ENCODE results near the gene MEGF11. TPM values are rescaled to one million over a fixed set of nuclear protein-coding genes. Genes with fewer than 3 reads are reported as not detected.

MEGF11 gene
- total RNA-seq, 1 experiment from 2014 or later = 2.3 TPM

DNA sequence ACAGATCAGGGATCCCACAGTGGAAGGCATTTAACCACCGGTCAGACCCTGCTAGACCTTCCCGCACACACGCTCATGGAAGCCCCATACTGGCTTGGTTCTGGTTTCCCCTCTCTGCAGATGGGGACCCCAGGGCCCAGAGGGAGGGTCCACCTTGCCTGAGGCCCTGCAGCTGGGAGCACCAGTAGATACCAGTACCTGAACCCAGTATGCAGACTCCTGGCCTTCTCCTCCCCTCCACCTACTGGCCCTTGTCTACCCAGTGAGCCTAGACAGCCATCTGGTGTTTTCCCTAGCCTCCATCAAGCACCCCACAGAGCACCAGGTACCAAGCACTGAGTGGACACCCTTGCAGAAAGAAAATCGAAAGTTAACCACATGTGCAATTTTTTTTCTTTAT lies 65.1 kb downstream of the MEGF11 start:
- Histone ChIP-seq H2AFZ (ENCODE audit: low read depth, low read length, poor library complexity, severe bottlenecking) (no peak overlapping the region), H3K4me2 (ENCODE audit: low read length) (no peak overlapping the region), H3K4me3 (replicated peaks in 1 of 2; ENCODE audit: low read depth in 1 of 2, low read length in 2 of 2) (no peak overlapping the region), H3K9ac (ENCODE audit: low read length) (no peak overlapping the region), H3K79me2 (ENCODE audit: insufficient read depth, low read length) (no peaks in the 10 kb centered on the region), H3K27ac (ENCODE audit: low read depth, low read length) (no peak overlapping the region), H3K9me3 (ENCODE audit: control insufficient read depth in 1 of 2, insufficient read depth in 1 of 2, low read depth in 1 of 2, low read length in 2 of 2) (no peaks in the 10 kb centered on the region), H3K36me3 (ENCODE audit: control insufficient read depth in 1 of 2, insufficient read depth in 2 of 2, low read length in 2 of 2) (no peaks in the 10 kb centered on the region), H3K27me3 (ENCODE audit: insufficient read depth, low read length) (peaks cover 14% of the 10 kb centered on the region), H3K4me1 (ENCODE audit: control insufficient read depth in 1 of 2, insufficient read depth in 2 of 2, low read length in 2 of 2) (no peaks in the 10 kb centered on the region), H4K20me1 (ENCODE audit: insufficient read depth) (no peaks in the 10 kb centered on the region), H3K9me2 (ENCODE audit: insufficient read depth) (no peaks in the 10 kb centered on the region)
- TF ChIP-seq, protein P1, sequence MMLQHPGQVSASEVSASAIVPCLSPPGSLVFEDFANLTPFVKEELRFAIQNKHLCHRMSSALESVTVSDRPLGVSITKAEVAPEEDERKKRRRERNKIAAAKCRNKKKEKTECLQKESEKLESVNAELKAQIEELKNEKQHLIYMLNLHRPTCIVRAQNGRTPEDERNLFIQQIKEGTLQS (IDR thresholded peaks at IDR 0.05) = no peak
- peak; percentile 34; the same call in 1 of the 2 replicates for TF ChIP-seq RAD21 (IDR thresholded peaks at IDR 0.05; ENCODE audit: low read depth)
- BruUV-seq (replicated peaks) = no TSS peak
- no peak for ATAC-seq
- CTCF ChIA-PET = no interaction called here
- RAD21 ChIA-PET (ENCODE audit: low non-redundant PET in 1 of 2, low total read pairs in 2 of 2, uncharacterized antibody in 2 of 2, unreplicated experiment in 2 of 2) = no interaction called here
- DNase-seq (ENCODE audit: low read depth, low spot score) = no peak
- intact Hi-C loops (cut with micrococcal nuclease) = no loop called here
- POLR2A ChIA-PET = no interaction called here

DNA sequence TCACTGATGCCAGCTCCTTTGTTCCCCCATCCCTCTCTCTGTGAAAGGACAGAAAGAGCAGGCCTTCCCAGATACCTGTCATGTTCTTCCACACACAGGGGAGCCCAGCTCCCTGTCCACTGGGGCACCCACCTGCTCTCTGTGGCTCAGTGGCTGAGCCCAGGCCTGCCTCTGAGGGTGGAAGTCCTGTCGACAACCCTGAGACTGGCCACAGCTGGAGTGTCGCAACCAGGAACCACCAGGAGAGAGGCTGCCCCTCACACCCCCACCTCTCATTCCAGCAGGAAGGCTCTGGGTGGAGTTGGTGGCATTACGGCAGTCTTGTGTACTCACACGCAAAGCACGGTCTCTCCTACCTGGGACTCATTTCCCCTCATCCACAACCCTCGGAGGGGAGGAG lies 66.3 kb downstream of the MEGF11 start:
- no peak for TF ChIP-seq SIN3A (IDR thresholded peaks at IDR 0.05; ENCODE audit: low read depth)
- TF ChIP-seq POLR2AphosphoS5 (IDR thresholded peaks at IDR 0.05; ENCODE audit: low read depth, low read length) = no peak
- TF ChIP-seq CEBPB (IDR thresholded peaks at IDR 0.05; ENCODE audit: low read depth) = no peak
- no peak for TF ChIP-seq FOSL1 (IDR thresholded peaks at IDR 0.05; ENCODE audit: low read depth)
- no peak for TF ChIP-seq EZH2 (IDR thresholded peaks at IDR 0.05)
- TF ChIP-seq ELF1 (IDR thresholded peaks at IDR 0.05; ENCODE audit: borderline replicate concordance, low read depth) = no peak
- no peak for TF ChIP-seq JUND (IDR thresholded peaks at IDR 0.05)
- no peak for TF ChIP-seq RAD21 (IDR thresholded peaks at IDR 0.05; ENCODE audit: low read depth)
- no peak for TF ChIP-seq YY1 (IDR thresholded peaks at IDR 0.05; ENCODE audit: extremely low read depth, insufficient replicate concordance, low read depth, low read length)
- no peak for TF ChIP-seq TCF7L2 (IDR thresholded peaks at IDR 0.05; ENCODE audit: borderline replicate concordance, extremely low read depth, insufficient read depth, insufficient read length)
- TF ChIP-seq ZNF274 (IDR thresholded peaks at IDR 0.05; ENCODE audit: low read depth, low read length) = no peak
- TF ChIP-seq, protein P2, sequence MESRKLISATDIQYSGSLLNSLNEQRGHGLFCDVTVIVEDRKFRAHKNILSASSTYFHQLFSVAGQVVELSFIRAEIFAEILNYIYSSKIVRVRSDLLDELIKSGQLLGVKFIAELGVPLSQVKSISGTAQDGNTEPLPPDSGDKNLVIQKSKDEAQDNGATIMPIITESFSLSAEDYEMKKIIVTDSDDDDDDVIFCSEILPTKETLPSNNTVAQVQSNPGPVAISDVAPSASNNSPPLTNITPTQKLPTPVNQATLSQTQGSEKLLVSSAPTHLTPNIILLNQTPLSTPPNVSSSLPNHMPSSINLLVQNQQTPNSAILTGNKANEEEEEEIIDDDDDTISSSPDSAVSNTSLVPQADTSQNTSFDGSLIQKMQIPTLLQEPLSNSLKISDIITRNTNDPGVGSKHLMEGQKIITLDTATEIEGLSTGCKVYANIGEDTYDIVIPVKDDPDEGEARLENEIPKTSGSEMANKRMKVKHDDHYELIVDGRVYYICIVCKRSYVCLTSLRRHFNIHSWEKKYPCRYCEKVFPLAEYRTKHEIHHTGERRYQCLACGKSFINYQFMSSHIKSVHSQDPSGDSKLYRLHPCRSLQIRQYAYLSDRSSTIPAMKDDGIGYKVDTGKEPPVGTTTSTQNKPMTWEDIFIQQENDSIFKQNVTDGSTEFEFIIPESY (IDR thresholded peaks at IDR 0.05; ENCODE audit: extremely low read depth, insufficient replicate concordance, low read length) = no peak
- TF ChIP-seq, protein P3, sequence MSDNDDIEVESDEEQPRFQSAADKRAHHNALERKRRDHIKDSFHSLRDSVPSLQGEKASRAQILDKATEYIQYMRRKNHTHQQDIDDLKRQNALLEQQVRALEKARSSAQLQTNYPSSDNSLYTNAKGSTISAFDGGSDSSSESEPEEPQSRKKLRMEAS (IDR thresholded peaks at IDR 0.05) = no peak
- TF ChIP-seq, protein P4, sequence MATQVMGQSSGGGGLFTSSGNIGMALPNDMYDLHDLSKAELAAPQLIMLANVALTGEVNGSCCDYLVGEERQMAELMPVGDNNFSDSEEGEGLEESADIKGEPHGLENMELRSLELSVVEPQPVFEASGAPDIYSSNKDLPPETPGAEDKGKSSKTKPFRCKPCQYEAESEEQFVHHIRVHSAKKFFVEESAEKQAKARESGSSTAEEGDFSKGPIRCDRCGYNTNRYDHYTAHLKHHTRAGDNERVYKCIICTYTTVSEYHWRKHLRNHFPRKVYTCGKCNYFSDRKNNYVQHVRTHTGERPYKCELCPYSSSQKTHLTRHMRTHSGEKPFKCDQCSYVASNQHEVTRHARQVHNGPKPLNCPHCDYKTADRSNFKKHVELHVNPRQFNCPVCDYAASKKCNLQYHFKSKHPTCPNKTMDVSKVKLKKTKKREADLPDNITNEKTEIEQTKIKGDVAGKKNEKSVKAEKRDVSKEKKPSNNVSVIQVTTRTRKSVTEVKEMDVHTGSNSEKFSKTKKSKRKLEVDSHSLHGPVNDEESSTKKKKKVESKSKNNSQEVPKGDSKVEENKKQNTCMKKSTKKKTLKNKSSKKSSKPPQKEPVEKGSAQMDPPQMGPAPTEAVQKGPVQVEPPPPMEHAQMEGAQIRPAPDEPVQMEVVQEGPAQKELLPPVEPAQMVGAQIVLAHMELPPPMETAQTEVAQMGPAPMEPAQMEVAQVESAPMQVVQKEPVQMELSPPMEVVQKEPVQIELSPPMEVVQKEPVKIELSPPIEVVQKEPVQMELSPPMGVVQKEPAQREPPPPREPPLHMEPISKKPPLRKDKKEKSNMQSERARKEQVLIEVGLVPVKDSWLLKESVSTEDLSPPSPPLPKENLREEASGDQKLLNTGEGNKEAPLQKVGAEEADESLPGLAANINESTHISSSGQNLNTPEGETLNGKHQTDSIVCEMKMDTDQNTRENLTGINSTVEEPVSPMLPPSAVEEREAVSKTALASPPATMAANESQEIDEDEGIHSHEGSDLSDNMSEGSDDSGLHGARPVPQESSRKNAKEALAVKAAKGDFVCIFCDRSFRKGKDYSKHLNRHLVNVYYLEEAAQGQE (IDR thresholded peaks at IDR 0.05; ENCODE audit: low read depth) = no peak
- Histone ChIP-seq H3K4me3 (replicated peaks in 1 of 2; ENCODE audit: low read depth in 1 of 2, low read length in 2 of 2) (no peak overlapping the region), H2AFZ (ENCODE audit: low read depth, low read length, poor library complexity, severe bottlenecking) (no peak overlapping the region), H3K4me2 (ENCODE audit: low read length) (no peak overlapping the region), H3K9me3 (ENCODE audit: control insufficient read depth in 1 of 2, insufficient read depth in 1 of 2, low read depth in 1 of 2, low read length in 2 of 2) (no peaks in the 10 kb centered on the region), H4K20me1 (ENCODE audit: insufficient read depth) (no peaks in the 10 kb centered on the region), H3K79me2 (ENCODE audit: insufficient read depth, low read length) (no peaks in the 10 kb centered on the region), H3K4me1 (ENCODE audit: control insufficient read depth in 1 of 2, insufficient read depth in 2 of 2, low read length in 2 of 2) (no peaks in the 10 kb centered on the region), H3K27me3 (ENCODE audit: insufficient read depth, low read length) (peaks cover 20% of the 10 kb centered on the region), H3K27ac (ENCODE audit: low read depth, low read length) (no peak overlapping the region), H3K9ac (ENCODE audit: low read length) (no peak overlapping the region), H3K36me3 (ENCODE audit: control insufficient read depth in 1 of 2, insufficient read depth in 2 of 2, low read length in 2 of 2) (no peaks in the 10 kb centered on the region), H3K9me2 (ENCODE audit: insufficient read depth) (no peaks in the 10 kb centered on the region)
- no TSS peak for BruUV-seq (replicated peaks)
- POLR2A ChIA-PET = no interaction called here
- RAD21 ChIA-PET (ENCODE audit: low non-redundant PET in 1 of 2, low total read pairs in 2 of 2, uncharacterized antibody in 2 of 2, unreplicated experiment in 2 of 2) = no interaction called here
- CTCF ChIA-PET = no interaction called here
- no peak for DNase-seq (ENCODE audit: low read depth, low spot score)
- intact Hi-C loops (cut with micrococcal nuclease) = no loop called here
- ATAC-seq = no peak
